ENCODE results near the gene RNF121. TPM values are rescaled to one million over a fixed set of nuclear protein-coding genes. Genes with fewer than 3 reads are reported as not detected.
"Not testable (repeated sequence)": the region's sequence is repeated elsewhere in the genome, so short reads cannot be mapped to it uniquely, and the experiment has no call there.

The RNF121 gene
- 100 to 1,000 TPM in 1 of 6 donors, 10 to 100 TPM in 5; 16.0 to 112 (median 28.3) TPM for total RNA-seq

- TF ChIP-seq POLR2AphosphoS5 (IDR thresholded peaks at IDR 0.05), result peak; percentile 42 to 59
- TF ChIP-seq CTCF (IDR thresholded peaks at IDR 0.05), result peak in 2 of 6 experiments; percentile 6 to 9
- TF ChIP-seq EP300 (IDR thresholded peaks at IDR 0.05), result no peak
- TF ChIP-seq POLR2A (IDR thresholded peaks at IDR 0.05), result peak in 1 of 4 donors; percentile 67
- H3K27ac ChIP-seq, result peak within 1 kb of the TSS; percentile 90 to 95 (median 93)
- no peaks in the 10 kb centered on the region for H3K9me3 ChIP-seq
- 0 to 1% methylated on average over 24 to 32 of the region's 32 CpGs for WGBS, 2 donors
- H3K27me3 ChIP-seq, result no peaks in the 10 kb centered on the region
- H3K4me1 ChIP-seq, result peaks cover 22 to 36% (median 23%) of the 10 kb centered on the region in 4 donors
- ATAC-seq (ENCODE audit: low FRiP score in 2 of 2) (peak; percentile 99 to 100), DNase-seq (peak; percentile 97 to 98)
- peaks cover 0 to 7% (median 0%) of the 10 kb centered on the region in 4 donors for H3K36me3 ChIP-seq
- H3K4me3 ChIP-seq, result peak within 1 kb of the TSS; percentile 79 to 97 (median 90)
Observed at GRCh38 chr11:71928737-71929443, at the start of gene RNF121. Gene RNF121, plus strand, starts transcription at chr11:71929046. Its CDS starts 16 bp downstream, at chr11:71929062.

GRCh38 chr11:71885806-71886205 lies 43.0 kb upstream of the RNF121 start:
- H3K36me3 ChIP-seq; ATAC-seq (ENCODE audit: low FRiP score in 2 of 2); H3K4me1 ChIP-seq; DNase-seq; H3K9me3 ChIP-seq; H3K27me3 ChIP-seq; H3K4me3 ChIP-seq; H3K27ac ChIP-seq: not testable (repeated sequence)
- WGBS, 2 donors, result 95 to 97% methylated on average over 12 of the region's 12 CpGs

- 93 to 94% methylated on average over 14 of the region's 14 CpGs for WGBS, 2 donors
- not testable (repeated sequence) for ATAC-seq (ENCODE audit: low FRiP score in 2 of 2); H3K27ac ChIP-seq; H3K27me3 ChIP-seq; H3K4me1 ChIP-seq; H3K9me3 ChIP-seq; DNase-seq; H3K4me3 ChIP-seq; H3K36me3 ChIP-seq
Observed at GRCh38 chr11:71888335-71889010, 40.4 kb upstream of the RNF121 start.

GRCh38 chr11:71889181-71889872 lies 39.5 kb upstream of the RNF121 start:
- not testable (repeated sequence) for ATAC-seq (ENCODE audit: low FRiP score in 2 of 2); H3K4me1 ChIP-seq; H3K4me3 ChIP-seq; DNase-seq; H3K9me3 ChIP-seq; H3K36me3 ChIP-seq; H3K27ac ChIP-seq; H3K27me3 ChIP-seq
- WGBS, 2 donors, result 86 to 90% methylated on average over 10 to 14 of the region's 14 CpGs

GRCh38 chr11:71895961-71896360 lies 32.9 kb upstream of the RNF121 start:
- no peak for TF ChIP-seq CTCF (IDR thresholded peaks at IDR 0.05)
- TF ChIP-seq POLR2AphosphoS5 (IDR thresholded peaks at IDR 0.05), result no peak
- TF ChIP-seq EP300 (IDR thresholded peaks at IDR 0.05), result no peak
- no peak for TF ChIP-seq POLR2A (IDR thresholded peaks at IDR 0.05)

GRCh38 chr11:71901137-71901536 lies 27.7 kb upstream of the RNF121 start:
- not testable (repeated sequence) for H3K4me1 ChIP-seq; DNase-seq; H3K27me3 ChIP-seq; H3K4me3 ChIP-seq; H3K9me3 ChIP-seq; H3K27ac ChIP-seq; ATAC-seq (ENCODE audit: low FRiP score in 2 of 2)
- WGBS, 2 donors, result 73 to 90% methylated on average over 12 to 14 of the region's 14 CpGs
- peaks cover 0 to 16% (median 0%) of the 10 kb centered on the region in 4 donors for H3K36me3 ChIP-seq

More at GRCh38 chr11:71895961-71896360, 32.9 kb upstream of the RNF121 start:
- 89 to 92% methylated on average over 12 of the region's 12 CpGs for WGBS, 2 donors
- DNase-seq (no peak), ATAC-seq (ENCODE audit: low FRiP score in 2 of 2) (no peak)
- Histone ChIP-seq H3K36me3 (no peaks in the 10 kb centered on the region), H3K27me3 (no peaks in the 10 kb centered on the region), H3K4me3 (no peak overlapping the region), H3K27ac (no peak overlapping the region), H3K9me3 (no peaks in the 10 kb centered on the region), H3K4me1 (no peaks in the 10 kb centered on the region)

All from upper lobe of left lung (tissue), 6 donors.